ENCODE measurements around the gene TXNL1. TPM values are rescaled to one million over a fixed set of nuclear protein-coding genes. Genes with fewer than 3 reads are reported as not detected.
A peak's percentile ranks its signal among the peaks of the same experiment; 100 is the strongest.

TXNL1 gene
- polyA plus RNA-seq, 1 donor = 118 TPM

- no peak for DNase-seq
Observed at GRCh38 chr18:56647071-56647470, 8.7 kb upstream of the TXNL1 start.

GRCh38 chr18:56645415-56646016 lies 7.1 kb upstream of the TXNL1 start:
- DNase-seq = no peak

- DNase-seq = no peak
Observed at GRCh38 chr18:56643381-56643780, 5.0 kb upstream of the TXNL1 start.

GRCh38 chr18:56641714-56642337 lies 3.4 kb upstream of the TXNL1 start:
- DNase-seq = no peak

GRCh38 chr18:56639571-56639970 lies 1.2 kb upstream of the TXNL1 start:
- DNase-seq = no peak

GRCh38 chr18:56639104-56639381 lies 651 bp upstream of the TXNL1 start:
- no peak for DNase-seq

- peak; percentile 15 for DNase-seq
Observed at GRCh38 chr18:56637711-56638231, 621 bp downstream of the TXNL1 start.

GRCh38 chr18:56637176-56637575 lies 1.2 kb downstream of the TXNL1 start:
- no peak for DNase-seq

- DNase-seq = no peak
Observed at GRCh38 chr18:56635007-56635406, 3.4 kb downstream of the TXNL1 start.

GRCh38 chr18:56632070-56633022 lies 6.0 kb downstream of the TXNL1 start:
- DNase-seq = no peak

GRCh38 chr18:56627991-56628390 lies 10.4 kb downstream of the TXNL1 start:
- DNase-seq = no peak

GRCh38 chr18:56615738-56616520 lies 22.5 kb downstream of the TXNL1 start:
- no peak for DNase-seq

- no peak for DNase-seq
Observed at GRCh38 chr18:56606618-56607017, 31.8 kb downstream of the TXNL1 start.

GRCh38 chr18:56598422-56598821 lies 40.0 kb downstream of the TXNL1 start:
- no peak for DNase-seq

- DNase-seq = no peak
Observed at GRCh38 chr18:56593906-56594305, 44.5 kb downstream of the TXNL1 start.

GRCh38 chr18:56580026-56580425 lies 58.4 kb downstream of the TXNL1 start:
- DNase-seq = no peak

GRCh38 chr18:56579451-56579850 lies 58.9 kb downstream of the TXNL1 start:
- no peak for DNase-seq

GRCh38 chr18:56576826-56577573 lies 61.4 kb downstream of the TXNL1 start:
- DNase-seq = no peak

GRCh38 chr18:56575819-56576663 lies 62.4 kb downstream of the TXNL1 start:
- DNase-seq = peak; percentile 72

GRCh38 chr18:56574861-56575260 lies 63.5 kb downstream of the TXNL1 start:
- DNase-seq = no peak

Data from left kidney (tissue), 2 donors.